NCI-H2196 (cell line): ENCODE measurements around the gene FCN2.

Experiments
- DNase-seq: peaks from one replicate; lab custom pipeline; 2025; ENCODE audit not compliant: unreplicated experiment; lab: John Stamatoyannopoulos, UW

Gene FCN2

GRCh38 chr9:134929193-134930158 lies 48.9 kb downstream of the FCN2 start:
- DNase-seq = no peak

GRCh38 chr9:134930398-134930797 lies 49.8 kb downstream of the FCN2 start:
- DNase-seq = no peak

GRCh38 chr9:134932171-134932570 lies 51.6 kb downstream of the FCN2 start:
- DNase-seq = no peak

- DNase-seq = no peak
Observed at GRCh38 chr9:134932606-134933005, 52.0 kb downstream of the FCN2 start.

- no peak for DNase-seq
Observed at GRCh38 chr9:134933076-134933659, 52.6 kb downstream of the FCN2 start.

- DNase-seq = no peak
Observed at GRCh38 chr9:134935056-134935640, 54.5 kb downstream of the FCN2 start.

- DNase-seq = no peak
Observed at GRCh38 chr9:134935701-134936345, 55.2 kb downstream of the FCN2 start.

GRCh38 chr9:134936346-134937163 lies 55.9 kb downstream of the FCN2 start:
- no peak for DNase-seq
